GM21717 (cell line): Measurements from ENCODE around the gene NANOGP8.

Experiments
- ATAC-seq: cut with Tn5 transposase; IDR thresholded peaks from one replicate; pipeline ENCODE4 v1.9.1; 2021; ENCODE audit warnings: mild to moderate bottlenecking, moderate library complexity; ENCODE audit not compliant: unreplicated experiment

Gene NANOGP8

DNA sequence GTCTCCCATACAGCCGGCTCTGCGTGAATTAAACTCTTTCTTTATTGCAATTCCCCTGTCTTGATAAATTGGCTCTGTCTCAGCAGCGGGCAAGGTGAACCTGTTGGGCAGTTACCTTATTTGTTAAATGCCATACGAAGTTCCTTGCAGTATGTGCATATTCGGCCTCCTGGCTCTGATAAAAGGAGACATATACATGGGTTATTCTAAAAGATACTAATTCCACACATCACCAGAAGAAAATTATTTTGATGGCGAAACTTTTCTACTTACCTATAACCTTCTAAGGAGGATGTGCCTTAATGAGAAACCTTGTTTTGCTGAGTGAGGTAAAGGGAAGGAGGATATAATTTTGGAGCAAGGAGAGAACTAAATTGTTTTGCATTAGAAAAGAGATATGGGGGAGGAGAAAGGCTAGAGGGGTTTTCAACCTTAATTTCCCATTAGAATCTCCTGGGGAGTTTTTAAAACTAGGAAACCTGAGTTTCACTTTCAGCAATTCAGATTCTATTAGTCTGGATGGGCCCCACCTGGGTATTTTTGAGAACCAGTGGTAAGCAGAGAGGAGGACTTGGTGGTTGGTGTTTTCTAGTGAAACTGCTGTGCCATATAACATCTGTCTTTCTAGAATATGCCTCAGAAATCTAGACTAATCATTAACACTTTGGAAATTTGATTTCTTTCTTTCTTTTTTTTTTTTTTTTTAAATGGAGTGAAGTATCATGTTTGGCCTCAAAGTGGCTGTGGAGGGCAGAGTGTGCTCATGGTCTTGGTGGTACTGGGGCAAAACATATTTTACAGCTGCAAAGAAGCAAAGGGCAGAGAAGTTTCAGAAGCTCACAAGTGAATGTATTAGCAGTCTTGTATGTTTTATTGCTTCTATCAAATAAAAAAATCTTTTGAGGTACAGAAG is 23.0 kb downstream of the NANOGP8 start:
- ATAC-seq, result peak; percentile 62

DNA sequence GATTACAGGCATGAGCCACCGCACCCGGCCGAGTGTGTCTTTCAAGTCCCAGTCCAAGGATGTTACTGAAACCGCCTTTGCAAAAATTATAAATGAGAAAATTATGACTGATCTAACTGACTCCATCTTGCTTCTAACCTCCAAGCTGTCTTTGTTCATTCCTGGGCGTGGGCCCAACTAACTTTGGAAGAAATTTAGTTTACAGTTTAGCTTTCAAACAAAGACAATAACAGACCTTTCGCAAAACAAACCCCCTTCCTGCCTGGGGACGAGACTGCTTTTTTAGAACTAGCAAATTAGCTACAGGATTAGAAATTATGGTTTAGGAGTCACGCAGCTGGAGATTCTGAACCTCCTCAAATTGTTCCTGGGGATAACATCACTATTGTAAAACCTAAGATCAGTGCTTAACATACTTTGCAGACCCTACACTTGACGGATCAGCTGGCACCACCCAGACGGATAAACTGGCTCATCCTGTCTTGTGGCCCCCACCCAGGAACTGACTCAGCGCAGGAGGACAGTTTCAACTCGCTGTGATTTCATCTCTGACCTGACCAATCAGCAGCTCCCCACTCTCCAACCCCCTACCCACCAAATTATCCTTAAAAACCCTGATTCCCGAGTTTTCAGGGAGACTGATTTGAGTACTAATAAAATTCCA is 23.8 kb downstream of the NANOGP8 start:
- no peak for ATAC-seq

DNA sequence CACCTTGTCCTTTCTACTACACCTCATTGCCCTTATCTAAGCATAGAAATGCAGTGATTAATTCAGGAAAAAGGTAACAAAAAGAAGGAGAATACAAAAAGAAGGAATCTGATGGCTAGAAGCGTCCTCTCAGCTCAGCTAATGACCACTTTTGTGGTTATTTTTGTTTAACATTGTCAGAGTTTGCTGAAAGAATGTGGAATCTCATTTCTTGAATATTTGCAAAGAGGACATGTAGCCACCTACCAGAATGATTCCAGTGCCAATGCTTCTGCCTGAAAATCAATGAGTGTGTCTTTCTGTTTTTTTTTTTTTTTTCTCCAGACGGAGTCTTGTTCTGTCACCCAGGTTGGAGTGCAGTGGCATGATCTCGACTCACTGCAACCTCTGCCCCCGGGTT is 24.5 kb downstream of the NANOGP8 start:
- ATAC-seq, result no peak

DNA sequence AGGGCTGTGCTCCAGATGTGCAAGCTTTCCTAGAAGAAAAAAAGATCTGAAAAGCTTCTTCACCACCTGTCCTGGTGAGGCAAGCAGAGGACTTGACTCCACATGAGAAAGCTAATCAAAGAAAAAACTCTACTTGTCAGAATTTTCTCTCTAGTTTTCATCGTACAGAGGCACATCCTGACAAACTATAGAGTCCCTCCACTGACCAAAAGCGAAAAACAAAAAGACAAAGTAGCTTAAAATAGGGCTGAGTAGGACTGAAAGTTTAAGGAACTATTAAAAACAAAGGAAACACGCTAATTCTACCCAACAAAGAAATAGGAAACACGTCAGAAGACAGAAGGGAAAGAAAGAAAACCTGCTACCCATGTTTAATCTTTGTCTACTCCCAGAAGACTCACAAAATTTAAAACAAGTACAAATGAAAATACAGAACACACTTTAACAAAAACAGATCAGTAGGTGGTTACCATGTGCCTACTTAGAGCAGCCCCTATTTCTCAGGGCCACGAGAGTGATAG is 26.5 kb downstream of the NANOGP8 start:
- no peak for ATAC-seq

DNA sequence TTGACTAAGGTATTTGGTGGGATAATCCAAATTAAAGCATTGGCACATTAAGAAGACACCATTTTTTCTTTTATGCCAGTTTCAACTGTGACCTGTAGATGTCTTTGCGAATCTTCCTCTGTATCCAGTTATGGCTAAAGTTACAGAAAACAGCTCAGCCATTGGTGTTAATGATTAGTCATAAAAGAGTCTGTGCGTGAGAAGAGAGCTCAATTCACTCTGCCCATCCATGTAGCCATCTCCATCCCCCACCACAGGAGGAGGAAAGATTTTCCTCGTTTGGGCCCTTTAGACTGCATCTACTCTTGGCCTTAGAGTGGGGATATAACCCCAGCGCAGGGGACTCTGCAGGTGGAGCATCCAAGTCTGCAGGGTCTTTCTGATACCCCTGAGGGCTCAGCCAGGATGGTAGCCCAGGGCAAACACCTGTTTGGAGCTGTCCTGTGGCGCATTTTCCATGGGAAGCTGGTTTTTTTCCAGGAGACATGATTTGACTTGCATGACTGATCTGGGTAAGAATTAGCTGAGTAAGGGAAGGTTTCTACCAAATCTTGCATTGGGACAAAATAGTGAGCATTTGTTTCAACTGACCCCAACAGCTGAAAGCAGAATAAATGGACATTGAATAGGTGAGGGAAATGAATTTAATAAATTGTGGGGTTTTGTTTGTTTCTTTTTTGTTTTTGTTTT is 29.5 kb downstream of the NANOGP8 start:
- ATAC-seq, result no peak

DNA sequence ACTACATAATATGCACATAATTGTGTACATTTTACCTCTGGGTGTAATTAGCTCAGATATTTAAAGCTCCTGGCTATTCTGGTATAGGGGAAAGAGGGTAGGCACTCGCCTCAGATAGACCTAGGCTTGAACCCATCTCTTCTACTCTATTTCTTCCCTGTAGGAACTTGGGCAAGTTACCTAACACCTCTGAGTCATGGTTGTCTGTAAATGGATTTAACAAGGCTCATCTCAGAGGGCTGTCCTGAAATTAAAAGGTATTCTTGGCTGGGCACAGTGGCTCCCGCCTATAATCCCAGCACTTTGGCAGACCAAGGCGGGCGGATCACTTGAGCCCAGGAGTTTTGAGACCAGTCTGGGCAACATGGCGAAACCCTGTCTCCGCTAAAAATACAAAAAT is 30.7 kb downstream of the NANOGP8 start:
- ATAC-seq, result no peak

DNA sequence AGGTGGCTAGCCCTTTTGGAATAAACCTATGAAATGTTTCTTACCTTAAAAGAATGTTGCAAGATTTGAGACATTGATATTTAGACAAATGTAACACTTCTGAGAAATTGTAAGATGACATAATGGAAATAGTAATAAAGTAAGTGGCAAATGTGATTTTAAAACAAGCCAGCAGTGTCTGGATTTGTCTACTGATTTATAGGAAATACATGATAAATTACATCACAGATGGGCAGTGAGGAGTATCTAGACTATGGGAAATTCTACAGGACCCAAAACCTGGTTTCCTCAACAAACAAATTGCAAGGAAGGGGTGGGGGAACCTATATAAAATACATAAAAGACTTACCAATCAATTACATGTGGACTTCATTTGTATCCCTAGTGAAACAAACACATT is 37.1 kb downstream of the NANOGP8 start:
- ATAC-seq, result no peak

DNA sequence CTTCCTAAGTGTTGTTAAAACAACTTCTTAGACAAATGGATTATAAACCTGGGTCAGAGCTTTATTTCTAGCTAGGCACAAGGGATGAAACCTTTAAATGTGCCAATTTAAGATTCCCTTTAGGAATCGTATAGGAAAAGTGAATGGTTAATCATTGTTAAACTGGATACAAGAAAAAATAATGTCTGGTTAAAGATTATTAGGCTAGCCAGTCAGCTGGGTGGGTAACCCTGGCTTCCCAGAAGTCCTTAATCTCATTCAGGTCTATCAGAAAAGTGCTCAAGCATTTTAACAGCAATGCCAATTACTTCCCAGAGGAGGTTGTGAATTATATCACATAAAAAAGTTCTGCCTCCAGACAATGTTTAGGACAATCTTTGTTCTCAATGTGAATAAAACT is 37.6 kb downstream of the NANOGP8 start:
- ATAC-seq, result no peak

DNA sequence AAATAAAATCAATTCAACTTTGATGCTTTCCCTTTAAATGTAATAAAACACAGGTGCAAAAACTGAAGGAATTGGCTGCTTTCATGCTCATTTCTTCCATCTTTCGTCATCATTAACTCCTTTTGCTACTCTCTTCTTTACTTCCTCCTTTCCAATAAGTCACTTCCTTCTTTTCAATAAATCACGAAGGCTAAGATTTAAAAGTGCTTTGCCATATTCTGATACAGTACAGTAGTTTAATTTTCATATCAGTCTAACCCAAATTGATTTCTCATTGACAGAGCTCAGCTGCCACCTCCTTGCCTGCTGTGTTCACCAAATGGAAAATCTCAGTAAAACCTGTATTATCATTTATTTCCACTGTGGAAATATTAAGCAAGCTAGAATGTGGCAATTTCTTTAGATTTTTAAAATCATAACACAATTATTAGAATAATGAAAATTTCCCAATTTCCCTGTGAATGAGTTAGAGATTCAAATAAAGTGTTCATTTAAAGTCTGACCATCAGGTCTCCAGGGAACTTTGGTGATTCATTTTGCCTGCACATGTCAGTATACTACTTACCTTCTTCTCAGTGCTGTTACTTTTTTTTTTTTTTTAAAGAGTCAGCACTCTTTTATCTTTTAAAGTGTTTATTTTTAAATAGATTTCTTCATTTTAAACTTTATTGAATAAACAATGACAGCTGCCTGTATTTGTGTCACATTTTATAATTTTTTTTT is 41.6 kb downstream of the NANOGP8 start:
- no peak for ATAC-seq

DNA sequence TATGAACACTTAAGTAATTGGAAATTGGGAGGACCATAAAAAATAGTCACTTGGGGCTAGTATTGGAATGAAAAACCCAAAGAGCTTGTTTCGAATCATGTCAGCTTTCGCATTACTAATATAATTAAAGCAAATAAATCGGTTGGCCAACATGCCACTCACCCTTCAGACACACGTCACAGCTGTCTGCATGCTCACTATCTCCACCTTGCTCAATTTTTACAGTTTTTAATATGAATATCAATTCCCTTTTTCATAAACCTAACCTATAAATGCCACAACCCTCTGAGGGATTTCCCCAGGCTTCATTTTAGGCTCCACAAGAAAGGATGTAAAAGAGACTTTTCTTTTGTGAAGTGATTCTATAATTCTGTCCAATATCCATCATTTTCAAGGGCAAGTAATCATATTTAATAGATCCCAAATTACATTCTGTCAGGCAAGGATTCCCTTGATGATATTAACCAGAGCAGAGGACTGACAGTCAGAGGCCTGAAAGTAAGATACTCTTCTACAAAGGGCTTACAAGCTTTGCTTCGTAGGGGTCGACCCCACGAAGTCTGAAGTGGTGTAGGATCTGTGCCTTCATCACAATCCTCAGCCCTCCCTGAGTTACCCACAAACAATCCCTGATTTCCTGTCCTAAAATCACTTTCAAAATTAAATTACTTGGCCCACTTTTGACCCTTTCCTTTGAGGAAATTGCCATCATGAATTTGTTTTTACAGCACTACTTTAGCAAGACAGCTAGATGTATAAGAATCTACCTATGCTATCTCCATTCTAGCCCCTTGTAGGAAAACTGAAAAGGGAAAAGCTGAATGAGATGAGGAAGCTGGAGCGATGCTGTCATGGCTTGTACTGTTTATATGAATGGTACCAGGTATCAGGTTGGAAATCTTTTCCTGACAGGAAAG is 44.5 kb downstream of the NANOGP8 start:
- ATAC-seq, result no peak

DNA sequence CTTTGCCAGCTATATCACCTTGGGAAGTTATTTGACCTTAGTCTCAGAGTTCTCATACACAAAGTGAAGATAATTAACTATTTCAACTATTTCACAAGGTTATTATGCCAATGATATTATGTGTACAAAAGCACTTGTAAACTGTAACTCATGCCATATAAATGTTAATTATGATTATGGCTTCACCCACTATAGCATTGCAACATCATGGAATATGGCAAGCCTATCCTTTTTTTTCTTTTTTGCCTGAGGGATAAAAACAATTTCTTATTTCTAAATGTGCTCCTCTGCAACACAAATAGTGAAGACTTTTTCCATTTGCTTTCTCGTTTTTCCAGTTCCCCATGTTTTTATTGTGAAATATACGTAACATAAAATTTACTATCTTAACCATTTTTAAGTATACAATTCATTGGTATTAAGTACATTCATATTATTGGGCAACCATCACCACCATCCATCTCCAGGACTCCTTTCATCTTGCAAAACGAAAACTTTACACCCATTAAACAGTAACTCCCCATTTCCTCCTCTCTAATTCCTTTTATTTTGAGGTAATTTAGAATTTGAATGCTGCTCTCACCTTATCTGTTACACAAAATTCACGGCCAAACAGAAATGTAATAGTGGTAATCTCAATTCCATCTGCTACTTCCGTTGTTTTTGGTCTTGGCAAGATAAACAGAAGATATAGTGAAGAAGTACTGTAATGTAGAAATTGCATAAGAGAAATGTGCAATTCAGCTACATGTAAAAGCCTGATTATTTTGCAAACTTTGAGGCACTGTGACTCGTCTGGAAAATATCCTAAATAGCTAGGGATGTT is 46.3 kb downstream of the NANOGP8 start:
- no peak for ATAC-seq
